Vagina (tissue), 2 donors: ENCODE results near the gene PDE7B.

Experiments used
- POLR2A ChIP-seq, 2 donors: fragments of 450-650 bp; IDR thresholded peaks; one replicate each; pipeline ENCODE4 v1.6.1; 2017; ENCODE audit warnings: antibody characterized with exemption in 2 of 2, mild to moderate bottlenecking in 2 of 2, moderate library complexity in 2 of 2
- POLR2AphosphoS5 ChIP-seq, 2 donors: sonication (generic); formaldehyde crosslinking; IDR thresholded peaks; one replicate each; pipeline ENCODE4 v1.9.0; 2017; ENCODE audit warnings: antibody characterized with exemption in 2 of 2, mild to moderate bottlenecking in 2 of 2, low read depth in 1 of 2; ENCODE audit not compliant: insufficient read depth in 1 of 2

DNA sequence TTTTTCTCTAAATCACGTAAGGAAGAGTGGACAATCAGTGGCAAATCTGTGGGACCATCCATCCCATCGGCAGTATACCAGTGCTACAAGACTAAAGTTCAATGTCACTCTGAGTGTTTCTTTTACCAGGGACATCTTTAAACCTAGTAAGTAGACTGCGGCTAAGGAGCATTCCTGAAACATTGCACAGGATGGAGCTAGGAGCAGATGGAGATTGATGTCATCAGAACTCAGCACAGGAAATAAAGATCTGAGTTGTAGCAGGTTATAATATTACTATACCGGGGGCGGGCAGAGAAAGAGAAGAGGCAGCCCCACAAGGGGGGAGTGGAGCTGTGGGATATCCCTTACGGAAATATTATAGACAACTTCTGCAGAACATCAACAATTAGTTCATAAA is 236.5 kb downstream of the PDE7B start:
- TF ChIP-seq POLR2A (IDR thresholded peaks at IDR 0.05): no peak
- TF ChIP-seq POLR2AphosphoS5 (IDR thresholded peaks at IDR 0.05; ENCODE audit: insufficient read depth in 1 of 2, low read depth in 1 of 2): no peak
